ENCODE data around the gene GAPVD1. TPM values are rescaled to one million over a fixed set of nuclear protein-coding genes. Genes with fewer than 3 reads are reported as not detected.

GAPVD1 gene
- total RNA-seq, 2 experiments from 2014 or later, result 29.6 to 44.5 TPM

- intact Hi-C loops (cut with micrococcal nuclease; ENCODE audit: unreplicated experiment), result no loop called here
- ChIA-PET POLR2A (no interaction called here), CTCF (ENCODE audit: unreplicated experiment) (no interaction called here)
- BruUV-seq (replicated peaks), result no TSS peak
- Histone ChIP-seq H3K9me2 (ENCODE audit: insufficient read depth, low read length) (no peaks in the 10 kb centered on the region), H3K27ac (ENCODE audit: low read depth, low read length, poor library complexity, severe bottlenecking) (no peak overlapping the region), H3K4me1 (ENCODE audit: insufficient read depth, low read length, poor library complexity, severe bottlenecking) (peaks cover 51% of the 10 kb centered on the region), H3K9me3 (ENCODE audit: low read length) (no peaks in the 10 kb centered on the region), H3K36me3 (ENCODE audit: insufficient read depth, low read length) (peaks cover 68% of the 10 kb centered on the region), H3K4me3 (ENCODE audit: low read depth, low read length, poor library complexity, severe bottlenecking) (peak overlapping the region; percentile 96), H3K79me2 (ENCODE audit: insufficient read depth, low read depth, low read length) (peaks cover 70% of the 10 kb centered on the region), H4K20me1 (ENCODE audit: insufficient read depth, low read length) (peaks cover 48% of the 10 kb centered on the region), H2AFZ (ENCODE audit: low read length) (no peak overlapping the region), H3K4me2 (ENCODE audit: low read length) (peak overlapping the region; percentile 74)
- TF ChIP-seq EZH2phosphoT487 (IDR thresholded peaks at IDR 0.05; ENCODE audit: borderline replicate concordance, low read depth, low read length), result no peak
- no peak for TF ChIP-seq CTCF (conservative IDR thresholded peaks at IDR 0.05; ENCODE audit: low read length)
- DNase-seq (ENCODE audit: low spot score), result no peak
Observed at GRCh38 chr9:125238915-125239446, 22.6 kb upstream of the GAPVD1 start.

GRCh38 chr9:125239631-125240597, 21.7 kb upstream of the GAPVD1 start:
- peaks cover 51% of the 10 kb centered on the region for H3K4me1 ChIP-seq (ENCODE audit: insufficient read depth, low read length, poor library complexity, severe bottlenecking)
- peak overlapping the region; percentile 96 for H3K4me3 ChIP-seq (ENCODE audit: low read depth, low read length, poor library complexity, severe bottlenecking)
- no peaks in the 10 kb centered on the region for H3K9me3 ChIP-seq (ENCODE audit: low read length)
- no peaks in the 10 kb centered on the region for H3K9me2 ChIP-seq (ENCODE audit: insufficient read depth, low read length)
- intact Hi-C loops (cut with micrococcal nuclease; ENCODE audit: unreplicated experiment), result loop anchor here (5.0 kb wide), 2 partner anchors 132 to 373 kb away; no protein-coding TSS in a partner anchor
- POLR2A ChIA-PET, result interaction anchor here (0.7 to 1.4 kb wide), 2 partner anchors 7 to 1293 kb away, joined by 3 read pairs; no protein-coding TSS in a partner anchor
- CTCF ChIA-PET (ENCODE audit: unreplicated experiment), result no interaction called here
- TF ChIP-seq CTCF (conservative IDR thresholded peaks at IDR 0.05; ENCODE audit: low read length) (no peak), EZH2phosphoT487 (IDR thresholded peaks at IDR 0.05; ENCODE audit: borderline replicate concordance, low read depth, low read length) (no peak)
- H2AFZ ChIP-seq (ENCODE audit: low read length), result no peak overlapping the region
- DNase-seq (ENCODE audit: low spot score), result no peak
- H3K27ac ChIP-seq (ENCODE audit: low read depth, low read length, poor library complexity, severe bottlenecking), result peak overlapping the region; percentile 61
- peaks cover 48% of the 10 kb centered on the region for H4K20me1 ChIP-seq (ENCODE audit: insufficient read depth, low read length)
- H3K79me2 ChIP-seq (ENCODE audit: insufficient read depth, low read depth, low read length), result peaks cover 70% of the 10 kb centered on the region
- H3K4me2 ChIP-seq (ENCODE audit: low read length), result peak overlapping the region; percentile 74
- peaks cover 61% of the 10 kb centered on the region for H3K36me3 ChIP-seq (ENCODE audit: insufficient read depth, low read length)
- BruUV-seq (replicated peaks), result no TSS peak

Data from OCI-LY7 (cell line).